ENCODE results near the gene ALDH8A1. TPM values are rescaled to one million over a fixed set of nuclear protein-coding genes. Genes with fewer than 3 reads are reported as not detected.

ALDH8A1 gene
- total RNA-seq, 1 experiment from 2014 or later = not detected

- TF ChIP-seq TCF7L2 (IDR thresholded peaks at IDR 0.05; ENCODE audit: low read depth, low read length) = no peak
- no peak for TF ChIP-seq SIN3A (IDR thresholded peaks at IDR 0.05; ENCODE audit: borderline replicate concordance, insufficient read depth, low read depth, low read length)
- no peak for TF ChIP-seq POLR2AphosphoS5 (IDR thresholded peaks at IDR 0.05; ENCODE audit: low read depth, low read length)
- DNase-seq (ENCODE audit: low read depth, low spot score) (no peak), ATAC-seq (no peak)
- Histone ChIP-seq H3K9me3 (ENCODE audit: control insufficient read depth, insufficient read depth, low read depth, low read length) (no peaks in the 10 kb centered on the region), H3K4me1 (ENCODE audit: control insufficient read depth, insufficient read depth, low read length) (peaks cover 2% of the 10 kb centered on the region; the same call in 1 of the 2 replicates), H3K27ac (ENCODE audit: low read length) (no peak overlapping the region), H3K4me3 (ENCODE audit: low read depth in 2 of 2, low read length in 2 of 2) (no peak overlapping the region), H3K36me3 (ENCODE audit: control insufficient read depth, insufficient read depth, low read length) (no peaks in the 10 kb centered on the region), H3K27me3 (ENCODE audit: control insufficient read depth, insufficient read depth, low read length) (no peaks in the 10 kb centered on the region)
- ChIA-PET CTCF (no interaction called here), POLR2A (no interaction called here)
- in situ Hi-C loops (cut with HindIII; ENCODE audit: low pct_unique_long_range_greater_than_20kb, low sequenced_read_pairs) (no loop called here), intact Hi-C loops (cut with micrococcal nuclease; ENCODE audit: unreplicated experiment) (no loop called here)
- BruUV-seq (replicated peaks) = no TSS peak
Measured at GRCh38 chr6:134932535-134933470, 17.1 kb downstream of the ALDH8A1 start.

DNA sequence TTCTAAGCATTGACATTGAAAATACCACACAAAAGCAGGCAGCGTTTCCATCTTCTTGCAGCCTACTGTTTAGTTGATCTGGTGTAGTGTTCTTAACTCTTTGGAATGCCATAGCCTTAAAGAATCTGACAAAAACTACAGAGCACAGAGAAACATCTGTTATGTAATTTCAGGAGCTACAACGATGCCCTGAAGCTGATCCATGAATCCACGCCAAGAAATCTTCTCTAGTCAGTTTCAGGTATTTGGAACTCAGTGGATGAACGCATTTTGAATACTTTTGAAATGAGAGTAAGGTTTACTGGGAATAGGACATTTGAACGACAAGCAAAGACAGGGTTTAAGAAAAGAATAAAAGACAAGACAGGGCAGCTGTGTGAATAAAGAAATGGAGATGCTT is 17.8 kb downstream of the ALDH8A1 start:
- no peaks in the 10 kb centered on the region for H3K9me3 ChIP-seq (ENCODE audit: control insufficient read depth, insufficient read depth, low read depth, low read length)
- CTCF ChIA-PET = no interaction called here
- H3K27ac ChIP-seq (ENCODE audit: low read length) = no peak overlapping the region
- H3K4me3 ChIP-seq (ENCODE audit: low read depth in 2 of 2, low read length in 2 of 2) = no peak overlapping the region
- intact Hi-C loops (cut with micrococcal nuclease; ENCODE audit: unreplicated experiment) (no loop called here), in situ Hi-C loops (cut with HindIII; ENCODE audit: low pct_unique_long_range_greater_than_20kb, low sequenced_read_pairs) (no loop called here)
- DNase-seq (ENCODE audit: low read depth, low spot score) (no peak), ATAC-seq (no peak)
- peaks cover under 1% of the 10 kb centered on the region; the same call in 1 of the 2 replicates for H3K4me1 ChIP-seq (ENCODE audit: control insufficient read depth, insufficient read depth, low read length)
- BruUV-seq (replicated peaks) = no TSS peak
- no peak for TF ChIP-seq SIN3A (IDR thresholded peaks at IDR 0.05; ENCODE audit: borderline replicate concordance, insufficient read depth, low read depth, low read length)
- TF ChIP-seq, protein P1, sequence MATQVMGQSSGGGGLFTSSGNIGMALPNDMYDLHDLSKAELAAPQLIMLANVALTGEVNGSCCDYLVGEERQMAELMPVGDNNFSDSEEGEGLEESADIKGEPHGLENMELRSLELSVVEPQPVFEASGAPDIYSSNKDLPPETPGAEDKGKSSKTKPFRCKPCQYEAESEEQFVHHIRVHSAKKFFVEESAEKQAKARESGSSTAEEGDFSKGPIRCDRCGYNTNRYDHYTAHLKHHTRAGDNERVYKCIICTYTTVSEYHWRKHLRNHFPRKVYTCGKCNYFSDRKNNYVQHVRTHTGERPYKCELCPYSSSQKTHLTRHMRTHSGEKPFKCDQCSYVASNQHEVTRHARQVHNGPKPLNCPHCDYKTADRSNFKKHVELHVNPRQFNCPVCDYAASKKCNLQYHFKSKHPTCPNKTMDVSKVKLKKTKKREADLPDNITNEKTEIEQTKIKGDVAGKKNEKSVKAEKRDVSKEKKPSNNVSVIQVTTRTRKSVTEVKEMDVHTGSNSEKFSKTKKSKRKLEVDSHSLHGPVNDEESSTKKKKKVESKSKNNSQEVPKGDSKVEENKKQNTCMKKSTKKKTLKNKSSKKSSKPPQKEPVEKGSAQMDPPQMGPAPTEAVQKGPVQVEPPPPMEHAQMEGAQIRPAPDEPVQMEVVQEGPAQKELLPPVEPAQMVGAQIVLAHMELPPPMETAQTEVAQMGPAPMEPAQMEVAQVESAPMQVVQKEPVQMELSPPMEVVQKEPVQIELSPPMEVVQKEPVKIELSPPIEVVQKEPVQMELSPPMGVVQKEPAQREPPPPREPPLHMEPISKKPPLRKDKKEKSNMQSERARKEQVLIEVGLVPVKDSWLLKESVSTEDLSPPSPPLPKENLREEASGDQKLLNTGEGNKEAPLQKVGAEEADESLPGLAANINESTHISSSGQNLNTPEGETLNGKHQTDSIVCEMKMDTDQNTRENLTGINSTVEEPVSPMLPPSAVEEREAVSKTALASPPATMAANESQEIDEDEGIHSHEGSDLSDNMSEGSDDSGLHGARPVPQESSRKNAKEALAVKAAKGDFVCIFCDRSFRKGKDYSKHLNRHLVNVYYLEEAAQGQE (IDR thresholded peaks at IDR 0.05; ENCODE audit: insufficient read depth in 1 of 2, low read depth in 2 of 2, low read length in 1 of 2) = no peak
- TF ChIP-seq, protein P2, sequence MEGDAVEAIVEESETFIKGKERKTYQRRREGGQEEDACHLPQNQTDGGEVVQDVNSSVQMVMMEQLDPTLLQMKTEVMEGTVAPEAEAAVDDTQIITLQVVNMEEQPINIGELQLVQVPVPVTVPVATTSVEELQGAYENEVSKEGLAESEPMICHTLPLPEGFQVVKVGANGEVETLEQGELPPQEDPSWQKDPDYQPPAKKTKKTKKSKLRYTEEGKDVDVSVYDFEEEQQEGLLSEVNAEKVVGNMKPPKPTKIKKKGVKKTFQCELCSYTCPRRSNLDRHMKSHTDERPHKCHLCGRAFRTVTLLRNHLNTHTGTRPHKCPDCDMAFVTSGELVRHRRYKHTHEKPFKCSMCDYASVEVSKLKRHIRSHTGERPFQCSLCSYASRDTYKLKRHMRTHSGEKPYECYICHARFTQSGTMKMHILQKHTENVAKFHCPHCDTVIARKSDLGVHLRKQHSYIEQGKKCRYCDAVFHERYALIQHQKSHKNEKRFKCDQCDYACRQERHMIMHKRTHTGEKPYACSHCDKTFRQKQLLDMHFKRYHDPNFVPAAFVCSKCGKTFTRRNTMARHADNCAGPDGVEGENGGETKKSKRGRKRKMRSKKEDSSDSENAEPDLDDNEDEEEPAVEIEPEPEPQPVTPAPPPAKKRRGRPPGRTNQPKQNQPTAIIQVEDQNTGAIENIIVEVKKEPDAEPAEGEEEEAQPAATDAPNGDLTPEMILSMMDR (IDR thresholded peaks at IDR 0.05) = no peak
- no peak for TF ChIP-seq POLR2AphosphoS5 (IDR thresholded peaks at IDR 0.05; ENCODE audit: low read depth, low read length)
- TF ChIP-seq TCF7L2 (IDR thresholded peaks at IDR 0.05; ENCODE audit: low read depth, low read length) = no peak
- no peaks in the 10 kb centered on the region for H3K27me3 ChIP-seq (ENCODE audit: control insufficient read depth, insufficient read depth, low read length)
- POLR2A ChIA-PET = no interaction called here
- H3K36me3 ChIP-seq (ENCODE audit: control insufficient read depth, insufficient read depth, low read length) = no peaks in the 10 kb centered on the region

DNA sequence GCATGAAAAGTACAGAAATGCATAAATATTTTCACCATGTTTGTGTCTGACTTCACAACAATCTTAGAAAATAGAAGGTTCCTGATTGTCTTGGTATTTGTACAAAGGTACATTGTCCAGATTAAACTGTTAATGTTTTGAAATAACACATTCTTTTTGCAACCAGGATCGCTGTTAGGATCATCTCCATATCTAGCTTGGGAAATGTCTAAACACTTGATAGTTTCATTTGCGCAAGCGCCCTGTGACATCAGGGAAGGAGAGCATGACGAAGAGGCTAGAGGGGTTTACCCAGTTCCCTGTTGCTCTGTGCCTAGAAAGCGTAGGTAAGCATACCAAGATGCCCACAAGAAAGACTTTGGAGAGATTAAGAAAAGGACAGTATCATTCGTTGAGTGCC is 19.4 kb downstream of the ALDH8A1 start:
- CTCF ChIA-PET = no interaction called here
- Histone ChIP-seq H3K36me3 (ENCODE audit: control insufficient read depth, insufficient read depth, low read length) (no peaks in the 10 kb centered on the region), H3K27ac (ENCODE audit: low read length) (no peak overlapping the region), H3K9me3 (ENCODE audit: control insufficient read depth, insufficient read depth, low read depth, low read length) (no peaks in the 10 kb centered on the region), H3K4me1 (ENCODE audit: control insufficient read depth, insufficient read depth, low read length) (no peaks in the 10 kb centered on the region), H3K27me3 (ENCODE audit: control insufficient read depth, insufficient read depth, low read length) (no peaks in the 10 kb centered on the region), H3K4me3 (ENCODE audit: low read depth in 2 of 2, low read length in 2 of 2) (no peak overlapping the region)
- in situ Hi-C loops (cut with HindIII; ENCODE audit: low pct_unique_long_range_greater_than_20kb, low sequenced_read_pairs) (no loop called here), intact Hi-C loops (cut with micrococcal nuclease; ENCODE audit: unreplicated experiment) (no loop called here)
- ATAC-seq (no peak), DNase-seq (ENCODE audit: low read depth, low spot score) (no peak)
- POLR2A ChIA-PET = no interaction called here
- BruUV-seq (replicated peaks) = no TSS peak
- TF ChIP-seq SIN3A (IDR thresholded peaks at IDR 0.05; ENCODE audit: borderline replicate concordance, insufficient read depth, low read depth, low read length) (no peak), TCF7L2 (IDR thresholded peaks at IDR 0.05; ENCODE audit: low read depth, low read length) (no peak), POLR2AphosphoS5 (IDR thresholded peaks at IDR 0.05; ENCODE audit: low read depth, low read length) (no peak)
- TF ChIP-seq, protein P1 (IDR thresholded peaks at IDR 0.05; ENCODE audit: insufficient read depth in 1 of 2, low read depth in 2 of 2, low read length in 1 of 2) = no peak
- TF ChIP-seq, protein P2 (IDR thresholded peaks at IDR 0.05) = no peak
